Ovary (tissue), 3 donors: ENCODE results near the gene UNC13B.

Source experiments
- CTCF ChIP-seq, 3 donors: fragments of 450-650 bp in 2 of 3; fragments of 200-600 bp in 1 of 3; IDR thresholded peaks; one replicate each; pipeline versions ENCODE4 v1.5.1 to v1.8.0; 2016 to 2022; ENCODE audit warnings: antibody characterized with exemption in 3 of 3, mild to moderate bottlenecking in 1 of 3
- POLR2A ChIP-seq: fragments of 450-650 bp; IDR thresholded peaks from one replicate; pipeline ENCODE4 v1.6.1; 2017; ENCODE audit warnings: antibody characterized with exemption, mild to moderate bottlenecking, moderate library complexity
- donor health status: DM: no; HTN: no; CAD: no.

GRCh38 chr9:35404865-35405264, 243.1 kb downstream of the UNC13B start:
- TF ChIP-seq CTCF (IDR thresholded peaks at IDR 0.05), result no peak
- TF ChIP-seq POLR2A, result no peak
